Measurements from ENCODE around the gene CTPS1.

- TF ChIP-seq, protein P1, sequence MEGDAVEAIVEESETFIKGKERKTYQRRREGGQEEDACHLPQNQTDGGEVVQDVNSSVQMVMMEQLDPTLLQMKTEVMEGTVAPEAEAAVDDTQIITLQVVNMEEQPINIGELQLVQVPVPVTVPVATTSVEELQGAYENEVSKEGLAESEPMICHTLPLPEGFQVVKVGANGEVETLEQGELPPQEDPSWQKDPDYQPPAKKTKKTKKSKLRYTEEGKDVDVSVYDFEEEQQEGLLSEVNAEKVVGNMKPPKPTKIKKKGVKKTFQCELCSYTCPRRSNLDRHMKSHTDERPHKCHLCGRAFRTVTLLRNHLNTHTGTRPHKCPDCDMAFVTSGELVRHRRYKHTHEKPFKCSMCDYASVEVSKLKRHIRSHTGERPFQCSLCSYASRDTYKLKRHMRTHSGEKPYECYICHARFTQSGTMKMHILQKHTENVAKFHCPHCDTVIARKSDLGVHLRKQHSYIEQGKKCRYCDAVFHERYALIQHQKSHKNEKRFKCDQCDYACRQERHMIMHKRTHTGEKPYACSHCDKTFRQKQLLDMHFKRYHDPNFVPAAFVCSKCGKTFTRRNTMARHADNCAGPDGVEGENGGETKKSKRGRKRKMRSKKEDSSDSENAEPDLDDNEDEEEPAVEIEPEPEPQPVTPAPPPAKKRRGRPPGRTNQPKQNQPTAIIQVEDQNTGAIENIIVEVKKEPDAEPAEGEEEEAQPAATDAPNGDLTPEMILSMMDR (conservative IDR thresholded peaks at IDR 0.05; ENCODE audit: low read depth in 2 of 2) = no peak
- TF ChIP-seq ZNF331 (CRISPR knock-in tag; IDR thresholded peaks at IDR 0.05; ENCODE audit: low read depth) (no peak), POLR2AphosphoS5 (IDR thresholded peaks at IDR 0.05; ENCODE audit: low read depth) (no peak), EZH2 (IDR thresholded peaks at IDR 0.05; ENCODE audit: low read depth, unreplicated experiment) (no peak), NANOG (IDR thresholded peaks at IDR 0.05; ENCODE audit: borderline replicate concordance) (no peak), REST (IDR thresholded peaks at IDR 0.05; ENCODE audit: unreplicated experiment) (no peak), EZH2phosphoT487 (IDR thresholded peaks at IDR 0.05; ENCODE audit: unreplicated experiment) (no peak), CREB1 (CRISPR knock-in tag; IDR thresholded peaks at IDR 0.05; ENCODE audit: low read depth) (no peak), ETS1 (IDR thresholded peaks at IDR 0.05) (no peak), JUNB (IDR thresholded peaks at IDR 0.05; ENCODE audit: unreplicated experiment) (no peak), ZNF114 (CRISPR knock-in tag; IDR thresholded peaks at IDR 0.05) (no peak), STAT1 (IDR thresholded peaks at IDR 0.05; ENCODE audit: unreplicated experiment) (no peak)
- TF ChIP-seq, protein P2, sequence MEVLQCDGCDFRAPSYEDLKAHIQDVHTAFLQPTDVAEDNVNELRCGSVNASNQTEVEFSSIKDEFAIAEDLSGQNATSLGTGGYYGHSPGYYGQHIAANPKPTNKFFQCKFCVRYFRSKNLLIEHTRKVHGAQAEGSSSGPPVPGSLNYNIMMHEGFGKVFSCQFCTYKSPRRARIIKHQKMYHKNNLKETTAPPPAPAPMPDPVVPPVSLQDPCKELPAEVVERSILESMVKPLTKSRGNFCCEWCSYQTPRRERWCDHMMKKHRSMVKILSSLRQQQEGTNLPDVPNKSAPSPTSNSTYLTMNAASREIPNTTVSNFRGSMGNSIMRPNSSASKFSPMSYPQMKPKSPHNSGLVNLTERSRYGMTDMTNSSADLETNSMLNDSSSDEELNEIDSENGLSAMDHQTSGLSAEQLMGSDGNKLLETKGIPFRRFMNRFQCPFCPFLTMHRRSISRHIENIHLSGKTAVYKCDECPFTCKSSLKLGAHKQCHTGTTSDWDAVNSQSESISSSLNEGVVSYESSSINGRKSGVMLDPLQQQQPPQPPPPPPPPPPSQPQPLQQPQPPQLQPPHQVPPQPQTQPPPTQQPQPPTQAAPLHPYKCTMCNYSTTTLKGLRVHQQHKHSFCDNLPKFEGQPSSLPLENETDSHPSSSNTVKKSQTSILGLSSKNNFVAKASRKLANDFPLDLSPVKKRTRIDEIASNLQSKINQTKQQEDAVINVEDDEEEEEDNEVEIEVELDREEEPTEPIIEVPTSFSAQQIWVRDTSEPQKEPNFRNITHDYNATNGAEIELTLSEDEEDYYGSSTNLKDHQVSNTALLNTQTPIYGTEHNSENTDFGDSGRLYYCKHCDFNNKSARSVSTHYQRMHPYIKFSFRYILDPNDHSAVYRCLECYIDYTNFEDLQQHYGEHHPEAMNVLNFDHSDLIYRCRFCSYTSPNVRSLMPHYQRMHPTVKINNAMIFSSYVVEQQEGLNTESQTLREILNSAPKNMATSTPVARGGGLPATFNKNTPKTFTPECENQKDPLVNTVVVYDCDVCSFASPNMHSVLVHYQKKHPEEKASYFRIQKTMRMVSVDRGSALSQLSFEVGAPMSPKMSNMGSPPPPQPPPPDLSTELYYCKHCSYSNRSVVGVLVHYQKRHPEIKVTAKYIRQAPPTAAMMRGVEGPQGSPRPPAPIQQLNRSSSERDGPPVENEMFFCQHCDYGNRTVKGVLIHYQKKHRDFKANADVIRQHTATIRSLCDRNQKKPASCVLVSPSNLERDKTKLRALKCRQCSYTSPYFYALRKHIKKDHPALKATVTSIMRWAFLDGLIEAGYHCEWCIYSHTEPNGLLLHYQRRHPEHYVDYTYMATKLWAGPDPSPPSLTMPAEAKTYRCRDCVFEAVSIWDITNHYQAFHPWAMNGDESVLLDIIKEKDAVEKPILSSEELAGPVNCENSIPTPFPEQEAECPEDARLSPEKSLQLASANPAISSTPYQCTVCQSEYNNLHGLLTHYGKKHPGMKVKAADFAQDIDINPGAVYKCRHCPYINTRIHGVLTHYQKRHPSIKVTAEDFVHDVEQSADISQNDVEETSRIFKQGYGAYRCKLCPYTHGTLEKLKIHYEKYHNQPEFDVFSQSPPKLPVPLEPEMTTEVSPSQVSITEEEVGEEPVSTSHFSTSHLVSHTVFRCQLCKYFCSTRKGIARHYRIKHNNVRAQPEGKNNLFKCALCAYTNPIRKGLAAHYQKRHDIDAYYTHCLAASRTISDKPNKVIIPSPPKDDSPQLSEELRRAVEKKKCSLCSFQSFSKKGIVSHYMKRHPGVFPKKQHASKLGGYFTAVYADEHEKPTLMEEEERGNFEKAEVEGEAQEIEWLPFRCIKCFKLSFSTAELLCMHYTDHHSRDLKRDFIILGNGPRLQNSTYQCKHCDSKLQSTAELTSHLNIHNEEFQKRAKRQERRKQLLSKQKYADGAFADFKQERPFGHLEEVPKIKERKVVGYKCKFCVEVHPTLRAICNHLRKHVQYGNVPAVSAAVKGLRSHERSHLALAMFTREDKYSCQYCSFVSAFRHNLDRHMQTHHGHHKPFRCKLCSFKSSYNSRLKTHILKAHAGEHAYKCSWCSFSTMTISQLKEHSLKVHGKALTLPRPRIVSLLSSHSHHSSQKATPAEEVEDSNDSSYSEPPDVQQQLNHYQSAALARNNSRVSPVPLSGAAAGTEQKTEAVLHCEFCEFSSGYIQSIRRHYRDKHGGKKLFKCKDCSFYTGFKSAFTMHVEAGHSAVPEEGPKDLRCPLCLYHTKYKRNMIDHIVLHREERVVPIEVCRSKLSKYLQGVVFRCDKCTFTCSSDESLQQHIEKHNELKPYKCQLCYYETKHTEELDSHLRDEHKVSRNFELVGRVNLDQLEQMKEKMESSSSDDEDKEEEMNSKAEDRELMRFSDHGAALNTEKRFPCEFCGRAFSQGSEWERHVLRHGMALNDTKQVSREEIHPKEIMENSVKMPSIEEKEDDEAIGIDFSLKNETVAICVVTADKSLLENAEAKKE (CRISPR knock-in tag; IDR thresholded peaks at IDR 0.05) = no peak
Measured at GRCh38 chr1:41017141-41018017, 37.9 kb downstream of the CTPS1 start.
